HepG2 (cell line): ENCODE measurements around the gene EIF6. TPM values are rescaled to one million over a fixed set of nuclear protein-coding genes. Genes with fewer than 3 reads are reported as not detected.

Source experiments
- ATAC-seq: fragments of 200-7000 bp; cut with Tn5 transposase; 3 replicates; pipeline ENCODE4 v1.9.1; 2020; ENCODE audit warnings: mild to moderate bottlenecking, moderate library complexity
- BruUV-seq: library from RNA; stranded (reverse); fragments of 400-500 nt; replicated peaks from 2 replicates; lab custom pipeline; 2021; lab: Mats Ljungman, UMichigan
- CTCF ChIA-PET: fragments of 300-600 bp; formaldehyde crosslinking; extraction: SDS; loops from one replicate; lab custom pipeline; 2021; ENCODE audit warnings: low total read pairs, inconsistent platforms, low intra/inter-chr PET ratio; lab: Yijun Ruan, JAX
- POLR2A ChIA-PET: fragments of 350-600 bp; sonication (Branson Sonifier 250); formaldehyde crosslinking; loops from one replicate; lab custom pipeline; 2020; ENCODE audit warnings: antibody characterized with exemption, inconsistent platforms; lab: Yijun Ruan, JAX
- DNase-seq: peaks from one replicate; pipeline ENCODE4 v3.0.0-alpha.2; 2015; ENCODE audit warnings: low spot score
- FAIRE-seq: peaks from 3 replicates; lab custom pipeline; 2011; peaks lifted over from hg19 to GRCh38; lab: Jason Lieb, UNC
- H2AFZ ChIP-seq: one replicate; pipeline ENCODE4 v1.6.1; 2011; ENCODE audit warnings: low read length, inconsistent platforms
- H3K27ac ChIP-seq: fragments of 300-600 bp; 3 replicates; pipeline ENCODE4 v1.8.0; 2011; ENCODE audit warnings: mixed run types, mild to moderate bottlenecking, mixed read lengths, low read length, inconsistent platforms; ENCODE audit not compliant: insufficient read depth; ENCODE audit errors: extremely low read length
- H3K27me3 ChIP-seq, 2 experiments: fragments of 200-600 bp in 1 of 2; 2 replicates in 1 of 2; 3 replicates in 1 of 2; pipeline versions ENCODE4 v1.6.0 to v1.8.0; 2011; ENCODE audit warnings: low read length in 2 of 2, mild to moderate bottlenecking in 2 of 2, moderate library complexity in 2 of 2, inconsistent platforms in 1 of 2; ENCODE audit not compliant: insufficient read depth in 2 of 2, control insufficient read depth in 1 of 2
- H3K36me3 ChIP-seq, 2 experiments: fragments of 200-600 bp in 1 of 2; replicated peaks in 1 of 2; 2 replicates in 1 of 2; 3 replicates in 1 of 2; pipeline versions ENCODE4 v1.5.1 to v1.8.0; 2011; ENCODE audit warnings: low read length in 2 of 2, inconsistent platforms in 1 of 2; ENCODE audit not compliant: insufficient read depth in 2 of 2, control insufficient read depth in 1 of 2
- H3K4me1 ChIP-seq: 2 replicates; pipeline ENCODE4 v1.5.1; 2012; ENCODE audit warnings: low read length, inconsistent platforms; ENCODE audit not compliant: insufficient read depth
- H3K4me2 ChIP-seq: 2 replicates; pipeline ENCODE4 v1.6.0; 2011; ENCODE audit warnings: low read depth, low read length, inconsistent platforms
- H3K4me3 ChIP-seq, 3 experiments: fragments of 200-600 bp in 1 of 3; sonication (generic), shearing (Covaris generic) in 1 of 3; replicated peaks in 1 of 3; 2 replicates each; pipeline ENCODE4 v1.5.1; 2011 to 2016; ENCODE audit warnings: low read length in 3 of 3, inconsistent platforms in 2 of 3, low read depth in 2 of 3, mild to moderate bottlenecking in 2 of 3, control low read depth in 1 of 3, mixed read lengths in 1 of 3; ENCODE audit not compliant: insufficient read depth in 1 of 3
- H3K79me2 ChIP-seq: one replicate; pipeline ENCODE4 v1.6.1; 2011; ENCODE audit warnings: low read length, inconsistent platforms; ENCODE audit not compliant: insufficient read depth
- H3K9ac ChIP-seq: 2 replicates; pipeline ENCODE4 v1.6.0; 2011; ENCODE audit warnings: mild to moderate bottlenecking, low read depth, low read length, inconsistent platforms; ENCODE audit not compliant: insufficient read depth
- H3K9me3 ChIP-seq: 2 replicates; pipeline ENCODE4 v1.5.1; 2012; ENCODE audit warnings: mild to moderate bottlenecking, low read length
- H4K20me1 ChIP-seq: 2 replicates; pipeline ENCODE4 v1.6.0; 2011; ENCODE audit warnings: inconsistent platforms, mild to moderate bottlenecking, low read length, moderate library complexity; ENCODE audit not compliant: insufficient read depth
- ATAD3A ChIP-seq: sonication (generic); formaldehyde crosslinking; IDR thresholded peaks from 2 replicates; pipeline ENCODE4 v1.4.0; 2020; ENCODE audit warnings: missing genetic modification reagents
- ATF2 ChIP-seq: sonication (generic); formaldehyde crosslinking; IDR thresholded peaks from 2 replicates; pipeline ENCODE4 v1.4.0; 2020; ENCODE audit warnings: missing genetic modification reagents
- ATF4 ChIP-seq, 2 experiments: fragments of 450-650 bp in 1 of 2; sonication (generic) in 1 of 2; formaldehyde crosslinking; IDR thresholded peaks; 2 replicates each; pipeline versions ENCODE4 v1.5.0 to v1.8.0; 2020 to 2022; ENCODE audit warnings: mild to moderate bottlenecking in 1 of 2, missing genetic modification reagents in 1 of 2
- HES4 ChIP-seq: sonication (generic); formaldehyde crosslinking; IDR thresholded peaks from 2 replicates; pipeline ENCODE4 v1.9.0; 2021; ENCODE audit warnings: mild to moderate bottlenecking, missing genetic modification reagents, borderline replicate concordance
- HOXA7 ChIP-seq: sonication (generic); formaldehyde crosslinking; IDR thresholded peaks from 2 replicates; pipeline ENCODE4 v1.8.1; 2022; ENCODE audit warnings: mild to moderate bottlenecking, missing genetic modification reagents, moderate library complexity
- KDM3A ChIP-seq: IDR thresholded peaks from 2 replicates; pipeline ENCODE4 v1.6.1; 2018; ENCODE audit warnings: low read depth, missing compliant biosample characterization
- SAP130 ChIP-seq: IDR thresholded peaks from 2 replicates; pipeline ENCODE4 v1.6.1; 2016; ENCODE audit warnings: low read depth
- SIX4 ChIP-seq: sonication (generic); formaldehyde crosslinking; IDR thresholded peaks from 2 replicates; pipeline ENCODE4 v1.4.0; 2020; ENCODE audit warnings: missing genetic modification reagents
- YEATS4 ChIP-seq: sonication (generic); formaldehyde crosslinking; IDR thresholded peaks from 2 replicates; pipeline ENCODE4 v1.4.0; 2020; ENCODE audit warnings: missing genetic modification reagents, borderline replicate concordance
- ZBTB38 ChIP-seq: sonication (generic); formaldehyde crosslinking; IDR thresholded peaks from 2 replicates; pipeline ENCODE4 v1.5.1; 2020; ENCODE audit warnings: mild to moderate bottlenecking, missing genetic modification reagents
- ZMYM4 ChIP-seq: sonication (generic); formaldehyde crosslinking; IDR thresholded peaks from 2 replicates; pipeline ENCODE4 v1.8.1; 2023; ENCODE audit warnings: mild to moderate bottlenecking, missing genetic modification reagents
- ZNF101 ChIP-seq: sonication (generic); formaldehyde crosslinking; IDR thresholded peaks from 2 replicates; pipeline ENCODE4 v1.4.0; 2020; ENCODE audit warnings: mild to moderate bottlenecking, low read depth, missing genetic modification reagents, borderline replicate concordance
- ZNF761 ChIP-seq: sonication (generic); formaldehyde crosslinking; conservative IDR thresholded peaks from 2 replicates; pipeline ENCODE4 v1.4.0; 2020; ENCODE audit warnings: mild to moderate bottlenecking, missing genetic modification reagents
- ZNF770 ChIP-seq: sonication (generic); formaldehyde crosslinking; IDR thresholded peaks from 2 replicates; pipeline ENCODE4 v1.5.0; 2020; ENCODE audit warnings: mild to moderate bottlenecking, missing genetic modification reagents
- ZSCAN20 ChIP-seq: sonication (generic); formaldehyde crosslinking; IDR thresholded peaks from 2 replicates; pipeline ENCODE4 v1.4.0; 2020; ENCODE audit warnings: missing genetic modification reagents, mild to moderate bottlenecking, borderline replicate concordance
- ZZZ3 ChIP-seq: sonication (generic); formaldehyde crosslinking; IDR thresholded peaks from 2 replicates; pipeline ENCODE4 v1.4.0; 2020; ENCODE audit warnings: missing genetic modification reagents, mild to moderate bottlenecking, borderline replicate concordance
- WGBS: methylation state at CpG from one replicate; pipeline ENCODE4 v1.1.6; 2017; ENCODE audit warnings: low lambda C conversion rate; 5-methylcytosine and 5-hydroxymethylcytosine counted together
- in situ Hi-C: cut with HindIII; loops from 2 replicates; pipeline ENCODE4 v1.10.0; 2017; ENCODE audit warnings: low pct_unique_long_range_greater_than_20kb; ENCODE audit not compliant: extremely low pct_ligation_motif_present
- intact Hi-C: fragments of 100-400 bp; cut with micrococcal nuclease; formaldehyde crosslinking; loops from one replicate; pipeline ENCODE4 v1.10.0; 2022; ENCODE audit not compliant: unreplicated experiment
- polyA plus RNA-seq, 8 experiments: library from polyadenylated mRNA; depleted of rRNA in 3 of 8; stranded (reverse) in 7 of 8; unstranded in 1 of 8; fragments of >200 nt; fragmentation: Illumina TruSeq in 4 of 8; extraction: Trizol in 4 of 8; gene quantifications; 2 replicates each; pipeline versions ENCODE4 v1.2.1 to v1.2.3, GENCODE V29; 2011 to 2016; ENCODE audit warnings: low read depth in 4 of 8, missing spikeins in 1 of 8, mixed read lengths in 1 of 8; ENCODE audit not compliant: insufficient read depth in 1 of 8
- total RNA-seq, 5 experiments: library from RNA; depleted of rRNA; stranded (reverse); fragments of >200 nt; fragmentation: Illumina TruSeq; extraction: Trizol; gene quantifications; 2 replicates each; pipeline ENCODE4 v1.2.3, GENCODE V29; 2016; ENCODE audit warnings: low read depth in 1 of 5

Gene EIF6
- total and polyA plus RNA-seq, 2 of the 13 experiments (the other 11 are each of a cell fraction or from before 2014, with no cell fraction given): 462 to 466 TPM

GRCh38 chr20:35246723-35247122 is 37.8 kb downstream of the EIF6 start:
- H3K9ac ChIP-seq: no peak overlapping the region
- no TSS peak for BruUV-seq
- intact Hi-C loops (no loop called here), in situ Hi-C loops (no loop called here)
- no peak overlapping the region for H3K27ac ChIP-seq
- no peaks in the 10 kb centered on the region for H3K36me3 ChIP-seq
- TF ChIP-seq ZBTB38 (CRISPR knock-in tag): 0 out of 2 replicates have a peak, but pooled peaks have one; percentile 23
- TF ChIP-seq HOXA7: no peak
- H3K27me3 ChIP-seq: no peaks in the 10 kb centered on the region
- no peaks in the 10 kb centered on the region for H3K9me3 ChIP-seq
- POLR2A ChIA-PET: no interaction called here
- no peaks in the 10 kb centered on the region for H3K79me2 ChIP-seq
- peak; percentile 25; the same call in 1 of the 3 replicates for ATAC-seq
- H2AFZ ChIP-seq: no peak overlapping the region
- no peak for DNase-seq
- CTCF ChIA-PET: no interaction called here
- no peak overlapping the region for H3K4me3 ChIP-seq
- no peaks in the 10 kb centered on the region for H4K20me1 ChIP-seq
- no peak overlapping the region for H3K4me2 ChIP-seq
- H3K4me1 ChIP-seq: peaks cover 7% of the 10 kb centered on the region
- peak; percentile 44 for FAIRE-seq
- WGBS: 51% methylated on average over 12 of the region's 12 CpGs

GRCh38 chr20:35243986-35244385 is 40.6 kb downstream of the EIF6 start:
- 12% methylated on average over 2 of the region's 2 CpGs for WGBS
- no TSS peak for BruUV-seq
- POLR2A ChIA-PET: interaction anchor here (0.5 kb wide), 1 partner anchor 17 kb away, joined by 4 read pairs; no protein-coding TSS in a partner anchor
- TF ChIP-seq HES4 (CRISPR knock-in tag): no peak
- no peak for TF ChIP-seq YEATS4 (CRISPR knock-in tag)
- no peak for TF ChIP-seq ATF2 (CRISPR knock-in tag)
- no peak for TF ChIP-seq ZNF770 (CRISPR knock-in tag)
- TF ChIP-seq ZNF761: no peak
- no peak for TF ChIP-seq KDM3A
- no peak for TF ChIP-seq ZZZ3 (CRISPR knock-in tag)
- no peak for TF ChIP-seq ZNF101 (CRISPR knock-in tag)
- no peak for TF ChIP-seq ATAD3A
- TF ChIP-seq ATF4 (CRISPR knock-in tag; IDR thresholded peaks at IDR 0.05): no peak
- no peak for TF ChIP-seq SAP130 (CRISPR knock-in tag)
- no peak for TF ChIP-seq ZMYM4 (CRISPR knock-in tag)
- no peak for TF ChIP-seq ZSCAN20 (CRISPR knock-in tag)
- TF ChIP-seq SIX4 (CRISPR knock-in tag): no peak

More at GRCh38 chr20:35243986-35244385, 40.6 kb downstream of the EIF6 start:
- no peak for FAIRE-seq
- Histone ChIP-seq H3K4me1 (peaks cover 7% of the 10 kb centered on the region), H3K27me3 (peaks cover 0 to 10% of the 10 kb centered on the region in 2 experiments; a peak in 1 of 5 replicates), H3K79me2 (no peaks in the 10 kb centered on the region), H3K36me3 (no peaks in the 10 kb centered on the region), H3K4me2 (no peak overlapping the region), H3K4me3 (no peak overlapping the region), H2AFZ (no peak overlapping the region), H3K9me3 (no peaks in the 10 kb centered on the region), H3K9ac (no peak overlapping the region), H3K27ac (no peak overlapping the region), H4K20me1 (no peaks in the 10 kb centered on the region)
- intact Hi-C loops (no loop called here), in situ Hi-C loops (no loop called here)
- CTCF ChIA-PET: no interaction called here
- ATAC-seq: no peak
- DNase-seq: no peak
